Panc1 (cell line): ENCODE results near the gene PCBD1. TPM values are rescaled to one million over a fixed set of nuclear protein-coding genes. Genes with fewer than 3 reads are reported as not detected.

ENCODE experiments used
- ATAC-seq: fragments of 200-7000 bp; cut with Tn5 transposase; 2 replicates; pipeline ENCODE4 v1.9.1; 2020; ENCODE audit warnings: mild to moderate bottlenecking, moderate library complexity
- BruUV-seq: library from RNA; stranded (reverse); fragments of 400-500 nt; replicated peaks from 2 replicates; lab custom pipeline; 2021; lab: Mats Ljungman, UMichigan
- CTCF ChIA-PET: fragments of 300-600 bp; sonication (Branson Sonifier 250); formaldehyde crosslinking; loops from one replicate; lab custom pipeline; 2022; ENCODE audit warnings: antibody characterized with exemption; lab: Charles Lee
- POLR2A ChIA-PET: fragments of 300-600 bp; sonication (Branson Sonifier 250); formaldehyde crosslinking; loops from one replicate; lab custom pipeline; 2022; ENCODE audit warnings: antibody characterized with exemption; lab: Charles Lee
- DNase-seq: peaks from one replicate; pipeline ENCODE4 v3.0.0-alpha.2; 2010; ENCODE audit warnings: low read depth, low spot score
- H3K27ac ChIP-seq: 2 replicates; pipeline ENCODE4 v1.5.1; 2011; ENCODE audit warnings: mild to moderate bottlenecking, low read length, inconsistent platforms
- H3K27me3 ChIP-seq: fragments of 200-500 bp; sonication (Bioruptor generic); 2 replicates; pipeline ENCODE4 v1.6.0; 2014; ENCODE audit warnings: low read length, inconsistent platforms; ENCODE audit not compliant: control insufficient read depth, insufficient read depth
- H3K36me3 ChIP-seq: fragments of 200-500 bp; sonication (Bioruptor generic); 2 replicates; pipeline ENCODE4 v1.5.1; 2014; ENCODE audit warnings: inconsistent platforms, mild to moderate bottlenecking, low read length, moderate library complexity; ENCODE audit not compliant: control insufficient read depth, insufficient read depth
- H3K4me1 ChIP-seq: 2 replicates; pipeline ENCODE4 v1.5.1; 2011; ENCODE audit warnings: inconsistent platforms, mild to moderate bottlenecking, low read length, moderate library complexity; ENCODE audit not compliant: control insufficient read depth, insufficient read depth
- H3K4me3 ChIP-seq, 2 experiments: 2 replicates each; pipeline ENCODE4 v1.5.1; 2011 to 2012; ENCODE audit warnings: low read depth in 2 of 2, low read length in 2 of 2, mild to moderate bottlenecking in 2 of 2, inconsistent platforms in 1 of 2, moderate library complexity in 1 of 2
- H3K9me3 ChIP-seq: fragments of 200-500 bp; sonication (Bioruptor generic); 2 replicates; pipeline ENCODE4 v1.5.1; 2014; ENCODE audit warnings: low read depth, mild to moderate bottlenecking, inconsistent platforms, low read length, moderate library complexity; ENCODE audit not compliant: control insufficient read depth, insufficient read depth
- CTCF ChIP-seq: fragments of 450-650 bp; IDR thresholded peaks from 2 replicates; pipeline ENCODE4 v1.5.1; 2017; ENCODE audit warnings: mild to moderate bottlenecking
- POLR2AphosphoS5 ChIP-seq: IDR thresholded peaks from 2 replicates; pipeline ENCODE4 v1.6.1; 2012; ENCODE audit warnings: mild to moderate bottlenecking, low read depth, low read length, moderate library complexity
- REST ChIP-seq, 2 experiments: IDR thresholded peaks; 2 replicates each; pipeline ENCODE4 v1.6.1; 2011 to 2012; ENCODE audit warnings: low read depth in 2 of 2, control low read depth in 1 of 2, low read length in 1 of 2, mild to moderate bottlenecking in 1 of 2, moderate library complexity in 1 of 2; ENCODE audit not compliant: insufficient read depth in 1 of 2
- SIN3A ChIP-seq: IDR thresholded peaks from 2 replicates; pipeline ENCODE4 v1.6.1; 2012; ENCODE audit warnings: low read depth, mild to moderate bottlenecking, low read length, moderate library complexity, borderline replicate concordance; ENCODE audit not compliant: insufficient read depth
- TCF7L2 ChIP-seq: IDR thresholded peaks from 2 replicates; pipeline ENCODE4 v1.6.1; 2011; ENCODE audit warnings: mild to moderate bottlenecking, low read depth, low read length, inconsistent platforms
- in situ Hi-C: cut with HindIII; loops from 2 replicates; pipeline ENCODE4 v1.10.0; 2016; ENCODE audit warnings: low sequenced_read_pairs, low pct_unique_long_range_greater_than_20kb
- intact Hi-C: fragments of 100-400 bp; cut with micrococcal nuclease; formaldehyde crosslinking; loops from one replicate; pipeline ENCODE4 v1.10.0; 2022; ENCODE audit not compliant: unreplicated experiment
- total RNA-seq: library from RNA; stranded (reverse); gene quantifications from one replicate; pipeline ENCODE4 v1.2.1, GENCODE V29; 2021; ENCODE audit not compliant: unreplicated experiment

PCBD1 gene
- total RNA-seq, 1 experiment from 2014 or later, result 122 TPM

GRCh38 chr10:70872291-70872690, 16.1 kb downstream of the PCBD1 start:
- ChIA-PET POLR2A (no interaction called here), CTCF (no interaction called here)
- BruUV-seq, result no TSS peak
- no peak overlapping the region for H3K27ac ChIP-seq
- ATAC-seq (no peak), DNase-seq (no peak)
- intact Hi-C loops, result no loop called here
- H3K36me3 ChIP-seq, result peaks cover 5% of the 10 kb centered on the region; the same call in 1 of the 2 replicates
- TF ChIP-seq SIN3A, result no peak
- no peak for TF ChIP-seq POLR2AphosphoS5
- TF ChIP-seq REST (IDR thresholded peaks at IDR 0.05; ENCODE audit: insufficient read depth in 1 of 2, low read depth in 2 of 2, low read length in 1 of 2), result no peak
- TF ChIP-seq CTCF, result no peak
- no peak for TF ChIP-seq TCF7L2
- no peak overlapping the region for H3K4me3 ChIP-seq
- in situ Hi-C loops, result no loop called here
- no peaks in the 10 kb centered on the region for H3K4me1 ChIP-seq
- no peaks in the 10 kb centered on the region for H3K27me3 ChIP-seq
- no peaks in the 10 kb centered on the region for H3K9me3 ChIP-seq

- Histone ChIP-seq H3K27ac (no peak overlapping the region), H3K4me3 (no peak overlapping the region), H3K27me3 (no peaks in the 10 kb centered on the region), H3K36me3 (no peaks in the 10 kb centered on the region; the same call in 1 of the 2 replicates), H3K4me1 (no peaks in the 10 kb centered on the region), H3K9me3 (no peaks in the 10 kb centered on the region)
- BruUV-seq, result no TSS peak
- DNase-seq (no peak), ATAC-seq (no peak)
- in situ Hi-C loops (no loop called here), intact Hi-C loops (no loop called here)
- TF ChIP-seq POLR2AphosphoS5, result no peak
- TF ChIP-seq TCF7L2, result no peak
- TF ChIP-seq REST (IDR thresholded peaks at IDR 0.05; ENCODE audit: insufficient read depth in 1 of 2, low read depth in 2 of 2, low read length in 1 of 2), result no peak
- no peak for TF ChIP-seq CTCF
- TF ChIP-seq SIN3A, result no peak
- ChIA-PET CTCF (no interaction called here), POLR2A (no interaction called here)
Measured at GRCh38 chr10:70866424-70866823, 21.9 kb downstream of the PCBD1 start.
